Fibroblast of skin of back (primary cell): Measurements from ENCODE around the gene SPNS3.

ENCODE experiments used
- DNase-seq: peaks from one replicate; pipeline ENCODE4 v3.0.0-alpha.2; 2013

Gene SPNS3

DNA sequence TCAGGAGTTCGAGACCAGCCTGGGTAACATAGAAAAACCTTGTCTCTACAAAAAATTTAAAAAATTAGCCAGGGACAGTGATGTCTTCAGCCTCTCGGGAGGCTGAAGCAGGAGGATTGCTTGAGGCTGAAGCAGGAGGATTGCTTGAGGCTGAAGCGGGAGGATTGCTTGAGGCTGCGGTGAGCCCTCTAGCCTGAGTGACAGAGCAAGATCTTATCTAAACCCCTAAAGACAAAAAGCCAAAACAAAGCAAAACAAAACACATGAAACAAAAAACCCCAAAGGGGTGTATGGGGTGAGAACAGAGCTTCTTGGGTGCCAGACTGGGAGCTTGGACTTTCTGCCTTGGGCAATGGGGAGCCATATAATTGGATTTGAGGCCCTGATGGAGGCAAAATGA lies 2.6 kb downstream of the SPNS3 start:
- no peak for DNase-seq

DNA sequence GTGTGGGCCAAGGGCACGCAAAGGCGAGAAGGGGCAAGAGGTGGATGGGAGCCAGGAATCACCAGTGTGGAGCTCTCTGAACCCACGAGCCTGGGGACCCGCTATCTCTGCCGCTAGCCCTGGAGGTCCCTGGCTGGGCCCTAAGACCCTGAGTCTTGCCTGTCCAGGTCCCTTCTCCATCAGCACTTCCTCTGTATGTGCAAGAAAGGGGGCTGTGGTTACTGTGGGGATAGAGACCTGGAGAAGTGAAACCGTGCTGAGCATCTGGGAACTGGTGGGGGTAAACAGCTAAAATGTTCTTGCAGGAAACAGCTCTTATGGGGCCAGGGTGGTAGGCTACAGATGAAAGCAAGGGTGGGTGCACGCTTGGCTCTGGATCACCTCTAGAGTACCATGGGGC lies 3.1 kb downstream of the SPNS3 start:
- no peak for DNase-seq

DNA sequence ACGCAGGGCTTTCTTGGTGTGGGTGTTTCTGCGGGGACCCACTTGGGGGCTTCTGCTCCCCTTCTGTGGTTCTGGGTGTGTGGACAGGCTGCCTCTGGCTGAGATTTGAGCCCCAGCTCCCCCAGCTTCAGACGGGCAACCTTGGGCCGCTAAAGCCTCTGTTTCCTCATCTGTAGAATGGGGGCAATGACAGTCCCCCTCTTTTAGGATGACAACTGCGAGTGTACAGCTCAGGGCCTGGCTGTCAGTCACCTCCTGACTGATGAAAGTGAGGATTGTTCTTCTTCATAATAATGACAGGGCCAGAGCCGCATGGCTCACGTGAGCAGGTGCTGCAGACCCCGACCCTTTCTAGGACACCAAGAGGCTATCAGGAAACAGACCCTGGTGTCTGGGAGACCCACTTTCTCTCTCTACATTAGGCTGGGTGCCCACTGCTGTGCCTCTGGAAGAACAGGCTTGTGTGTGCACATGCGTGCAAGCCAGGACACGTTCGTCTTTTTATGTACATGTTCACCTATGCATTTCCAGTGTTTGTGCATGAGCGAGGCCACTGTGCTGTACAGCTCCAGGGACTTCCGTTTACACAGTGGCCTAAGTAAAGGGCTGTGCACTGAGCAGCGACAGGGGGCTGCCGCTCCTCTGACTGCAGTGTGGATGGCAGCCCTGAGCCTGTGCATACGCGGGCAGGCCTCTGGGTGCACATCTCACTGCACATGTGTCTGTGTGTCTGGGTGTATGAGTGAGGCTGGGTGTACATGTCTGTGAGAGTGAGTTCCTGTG lies 4.6 kb downstream of the SPNS3 start:
- DNase-seq = no peak

DNA sequence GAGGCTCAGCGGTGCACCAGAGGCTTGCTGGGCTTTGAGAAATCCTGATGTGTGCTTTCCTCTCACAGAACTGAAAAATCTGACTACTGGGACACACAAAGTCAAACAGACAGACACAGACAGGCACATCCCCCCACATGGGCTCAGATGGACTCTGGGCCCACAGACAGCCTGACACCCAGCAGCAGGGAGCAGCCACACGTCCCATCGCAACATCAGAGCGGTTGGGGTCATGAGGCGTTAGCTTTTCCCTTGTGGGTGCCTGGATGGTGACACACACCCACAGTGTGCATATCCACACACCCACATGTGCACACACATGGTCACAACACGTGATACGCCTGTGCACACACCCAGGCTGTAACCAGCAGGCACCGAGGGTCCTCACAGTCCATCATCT lies 6.3 kb downstream of the SPNS3 start:
- no peak for DNase-seq

DNA sequence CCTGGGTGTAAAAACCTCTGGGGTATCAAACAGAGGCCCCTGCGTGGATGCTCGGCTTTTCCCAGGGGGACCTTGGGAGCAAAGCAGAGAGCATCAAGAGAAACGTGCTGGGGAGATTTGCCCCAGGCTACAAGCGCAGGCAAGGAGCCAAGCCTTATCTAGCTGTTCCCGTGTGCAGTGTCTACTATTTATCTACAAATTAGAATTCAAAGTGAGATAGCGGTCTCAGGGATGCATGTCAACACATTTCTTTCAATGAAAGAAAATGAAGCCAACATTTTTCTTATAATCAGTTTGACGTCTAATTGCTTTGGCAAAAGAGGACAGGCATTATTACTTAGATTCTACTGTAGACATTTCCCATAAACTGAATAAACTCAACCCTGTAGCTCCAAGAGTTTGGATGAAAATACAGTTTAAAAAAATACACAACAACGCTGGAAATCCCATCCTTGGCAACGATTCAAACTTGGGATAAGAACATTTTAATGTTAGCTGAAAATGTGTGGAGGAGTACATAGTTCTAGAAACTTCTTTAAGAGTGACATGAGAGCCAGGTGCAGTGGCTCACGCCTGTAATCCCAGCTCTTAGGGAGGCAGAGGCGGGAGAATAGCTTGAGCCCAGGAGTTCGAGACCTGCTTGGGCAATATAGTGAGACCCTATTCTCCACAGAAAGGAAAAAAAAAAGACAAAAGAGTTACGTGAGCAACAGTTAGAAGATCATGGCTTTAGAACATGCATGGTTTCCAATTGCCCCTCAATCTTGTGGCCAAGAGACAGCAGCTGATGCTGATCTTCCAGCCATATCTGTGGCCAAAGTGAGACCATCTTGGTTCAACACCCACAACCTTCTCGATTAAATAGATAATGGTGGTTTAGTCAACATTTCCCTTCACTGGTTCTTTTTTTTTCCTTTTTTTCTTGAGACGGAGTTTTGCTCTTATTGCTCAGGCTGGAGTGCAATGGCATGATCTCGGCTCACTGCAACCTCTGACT lies 7.2 kb downstream of the SPNS3 start:
- DNase-seq = no peak

DNA sequence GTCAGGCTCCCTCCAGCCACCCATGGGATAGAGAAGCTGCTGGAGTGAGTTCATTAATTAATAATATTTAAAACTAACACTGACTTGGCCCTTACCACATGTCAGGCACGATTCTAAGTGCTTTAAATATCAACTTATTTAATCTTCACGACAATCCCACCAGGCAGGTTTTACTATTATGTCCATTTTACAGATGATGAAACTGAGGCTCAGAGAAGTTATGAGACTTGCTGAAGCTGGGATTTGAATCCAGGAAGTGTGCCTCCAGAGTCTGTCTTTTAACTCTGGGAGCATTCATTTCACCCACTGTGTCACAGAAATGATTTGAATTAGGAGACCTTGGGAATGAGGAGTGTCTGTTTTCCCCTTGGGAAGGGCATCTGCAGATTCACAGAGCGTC lies 8.8 kb downstream of the SPNS3 start:
- no peak for DNase-seq

DNA sequence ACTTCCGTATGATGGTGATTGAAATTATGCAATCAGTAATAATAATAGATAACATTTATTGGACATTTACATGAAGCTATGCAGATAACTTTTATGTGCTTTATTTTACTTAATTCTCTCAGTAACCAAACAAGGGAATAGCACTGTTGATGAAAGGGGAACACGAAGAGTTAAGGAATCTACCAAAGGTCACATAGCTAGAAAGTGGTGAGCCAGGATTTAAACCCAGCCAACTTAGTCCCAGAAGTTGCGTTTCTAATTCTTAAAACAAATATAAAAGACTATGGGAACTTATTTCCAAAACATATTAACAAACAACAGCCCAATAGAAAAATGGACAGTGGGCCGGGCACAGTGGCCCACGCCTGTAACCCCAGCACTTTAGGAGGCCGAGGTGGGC lies 9.7 kb downstream of the SPNS3 start:
- DNase-seq = no peak

DNA sequence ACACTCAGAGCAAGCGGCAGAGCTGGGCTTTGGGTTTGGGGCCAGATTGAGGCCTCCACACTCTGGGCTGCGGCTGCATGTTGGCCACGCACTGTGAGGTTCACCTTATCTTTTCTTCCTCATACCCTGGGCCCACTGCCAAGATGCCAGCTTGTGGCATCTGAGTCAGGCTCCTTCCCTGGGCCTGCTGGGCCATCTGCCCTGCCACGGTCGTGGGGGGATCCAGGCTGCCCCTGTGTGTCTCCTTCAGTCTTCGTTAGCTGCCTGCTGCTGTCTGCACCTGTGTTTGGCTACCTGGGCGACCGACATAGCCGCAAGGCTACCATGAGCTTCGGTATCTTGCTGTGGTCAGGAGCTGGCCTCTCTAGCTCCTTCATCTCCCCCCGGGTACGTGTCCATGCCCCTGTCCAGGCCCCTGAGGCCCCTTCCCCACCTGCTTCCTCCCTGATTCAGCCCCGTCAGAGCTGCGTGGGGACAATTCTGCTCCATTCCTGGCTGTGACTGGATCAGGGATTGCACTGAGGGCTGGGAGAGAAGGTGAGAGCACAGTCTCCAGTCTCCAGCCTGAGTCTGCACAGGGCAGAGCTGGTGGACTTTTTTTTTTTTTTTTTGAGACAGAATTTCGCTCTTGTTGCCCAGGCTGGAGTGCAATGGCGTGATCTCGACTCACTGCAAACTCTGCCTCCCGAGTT lies 11.2 kb downstream of the SPNS3 start:
- no peak for DNase-seq

DNA sequence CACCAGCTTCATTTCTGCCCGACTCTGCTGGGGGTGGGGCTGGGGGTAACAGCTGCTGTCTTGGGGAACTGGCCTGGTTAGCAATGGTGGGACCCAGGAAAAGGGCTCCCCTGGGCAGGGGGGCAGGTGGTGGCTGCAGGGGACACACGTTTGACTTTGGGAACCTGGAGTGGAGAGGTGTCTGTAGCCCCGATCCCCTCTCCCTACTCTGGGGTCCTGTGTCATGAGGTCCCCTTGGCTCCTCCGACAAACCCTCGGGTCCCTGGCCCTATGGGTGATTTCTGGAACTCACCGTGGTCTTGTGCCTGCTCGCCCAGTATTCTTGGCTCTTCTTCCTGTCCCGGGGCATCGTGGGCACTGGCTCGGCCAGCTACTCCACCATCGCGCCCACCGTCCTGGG lies 12.0 kb downstream of the SPNS3 start:
- DNase-seq = no peak

DNA sequence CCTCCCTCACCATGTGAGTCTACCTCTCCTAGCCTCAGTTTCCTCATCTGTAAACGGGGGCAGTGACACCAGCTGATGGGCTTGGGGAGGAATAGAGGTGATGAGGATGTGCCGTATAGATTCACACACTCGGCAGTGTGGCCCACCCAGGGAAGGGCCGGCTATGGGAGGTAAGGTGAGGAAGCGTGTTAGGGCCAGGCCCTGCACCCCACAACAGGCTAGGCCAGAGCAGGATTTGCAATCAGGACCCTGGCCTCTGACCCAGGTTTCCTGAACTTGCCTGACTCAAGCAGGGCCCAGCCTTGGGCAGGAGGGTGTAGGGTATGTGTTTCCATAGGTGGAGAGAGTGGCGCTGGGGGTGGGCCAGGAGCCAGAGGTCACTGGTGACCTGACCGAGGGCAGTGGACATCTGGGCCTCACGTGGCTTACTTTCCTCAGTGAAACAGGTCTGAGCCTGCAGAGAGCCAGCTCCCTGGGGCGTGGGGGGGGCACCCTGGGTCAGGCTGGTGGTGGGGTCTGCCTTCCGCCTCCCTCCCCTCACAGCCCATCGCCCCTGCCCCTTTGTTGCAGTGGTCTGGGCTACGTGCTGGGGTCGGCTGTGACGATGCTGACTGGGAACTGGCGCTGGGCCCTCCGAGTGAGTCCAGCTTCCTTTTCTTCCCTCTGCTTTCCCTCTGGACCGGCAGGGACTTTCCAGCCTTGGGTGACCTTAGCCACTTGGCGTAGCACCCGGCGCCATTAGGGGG lies 12.8 kb downstream of the SPNS3 start:
- no peak for DNase-seq

DNA sequence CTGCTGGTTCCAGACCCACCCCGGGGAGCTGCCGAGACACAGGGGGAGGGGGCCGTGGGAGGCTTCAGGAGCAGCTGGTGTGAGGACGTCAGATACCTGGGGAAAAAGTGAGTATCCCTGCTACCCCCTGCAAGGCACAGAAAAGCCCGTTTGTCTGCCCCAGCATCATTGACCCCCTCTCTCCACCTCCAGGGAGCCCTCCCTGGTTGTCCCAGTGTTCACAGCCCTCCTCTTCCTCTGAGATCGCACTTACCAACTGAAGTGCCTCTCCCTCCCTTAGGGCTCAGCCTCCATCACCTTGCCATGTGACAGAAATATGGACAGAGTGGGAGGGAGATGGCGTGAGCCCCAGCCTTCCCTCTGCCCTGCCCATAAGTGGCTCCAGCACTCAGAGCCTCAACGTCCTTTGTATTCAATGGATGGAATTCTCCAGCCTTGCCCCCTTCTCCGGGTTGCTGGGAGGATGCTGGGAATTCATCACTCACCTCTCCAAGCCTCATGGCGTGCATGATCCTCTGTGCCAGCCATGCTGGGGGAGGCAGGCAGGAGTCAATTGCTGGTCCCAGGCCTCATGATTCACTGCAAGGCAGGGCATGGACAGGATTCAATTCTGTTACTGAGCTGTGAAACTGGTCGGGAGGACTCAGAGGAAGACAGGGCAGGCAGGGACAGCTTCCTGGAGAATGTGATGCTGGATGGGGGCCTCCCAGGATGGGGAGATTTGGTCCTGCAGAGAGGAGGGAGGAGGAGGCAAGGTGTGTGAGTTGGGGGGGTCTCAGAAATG lies 14.6 kb downstream of the SPNS3 start:
- DNase-seq = no peak

DNA sequence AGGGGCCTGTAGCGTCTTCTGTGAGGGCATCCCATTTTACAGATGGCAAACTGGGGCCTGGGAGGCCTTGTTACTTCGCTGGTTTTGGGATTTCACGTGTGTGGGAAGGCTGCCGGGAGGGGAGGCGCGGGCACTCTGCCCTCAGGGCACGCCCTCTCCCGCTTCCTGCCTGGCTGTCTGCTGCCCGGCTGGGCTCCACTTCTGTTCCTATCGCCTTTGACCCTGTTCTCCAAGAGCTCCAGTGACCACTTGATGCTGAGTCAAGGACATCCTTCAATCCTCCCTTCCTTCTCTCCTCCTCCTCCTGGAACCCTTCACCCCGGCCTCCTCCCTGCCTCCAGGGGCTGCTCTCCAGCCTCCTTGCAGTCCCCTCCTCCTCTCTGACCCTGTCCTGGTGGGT lies 16.0 kb downstream of the SPNS3 start:
- no peak for DNase-seq

DNA sequence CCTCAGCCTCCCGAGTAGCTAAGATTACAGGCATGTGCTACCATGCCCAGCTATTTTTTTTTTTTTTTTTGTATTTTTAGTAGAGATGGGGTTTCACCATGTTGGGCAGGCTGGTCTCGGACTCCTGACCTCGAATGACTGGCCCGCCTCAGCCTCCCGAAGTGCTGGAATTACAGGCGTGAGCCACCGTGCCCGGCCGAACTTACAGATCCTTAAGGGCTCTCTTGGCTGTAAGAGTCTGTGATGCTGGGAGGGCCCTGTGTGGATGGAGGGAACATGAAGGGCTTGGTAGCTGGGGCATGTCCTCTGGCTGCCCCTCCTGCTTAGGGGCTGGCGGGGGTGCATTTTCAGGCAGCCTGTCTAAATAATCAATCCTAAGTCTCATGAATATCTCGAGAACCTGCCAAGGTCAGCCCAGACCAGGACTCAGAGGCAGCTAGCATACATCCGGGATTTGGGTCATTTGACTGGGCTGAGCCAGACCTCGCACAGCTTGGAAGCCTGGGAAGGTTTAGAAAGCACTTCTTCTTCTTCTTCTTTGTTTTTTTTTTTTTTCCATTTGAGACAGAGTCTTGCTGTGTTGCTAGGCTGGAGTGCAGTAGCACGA lies 17.1 kb downstream of the SPNS3 start:
- DNase-seq = no peak

DNA sequence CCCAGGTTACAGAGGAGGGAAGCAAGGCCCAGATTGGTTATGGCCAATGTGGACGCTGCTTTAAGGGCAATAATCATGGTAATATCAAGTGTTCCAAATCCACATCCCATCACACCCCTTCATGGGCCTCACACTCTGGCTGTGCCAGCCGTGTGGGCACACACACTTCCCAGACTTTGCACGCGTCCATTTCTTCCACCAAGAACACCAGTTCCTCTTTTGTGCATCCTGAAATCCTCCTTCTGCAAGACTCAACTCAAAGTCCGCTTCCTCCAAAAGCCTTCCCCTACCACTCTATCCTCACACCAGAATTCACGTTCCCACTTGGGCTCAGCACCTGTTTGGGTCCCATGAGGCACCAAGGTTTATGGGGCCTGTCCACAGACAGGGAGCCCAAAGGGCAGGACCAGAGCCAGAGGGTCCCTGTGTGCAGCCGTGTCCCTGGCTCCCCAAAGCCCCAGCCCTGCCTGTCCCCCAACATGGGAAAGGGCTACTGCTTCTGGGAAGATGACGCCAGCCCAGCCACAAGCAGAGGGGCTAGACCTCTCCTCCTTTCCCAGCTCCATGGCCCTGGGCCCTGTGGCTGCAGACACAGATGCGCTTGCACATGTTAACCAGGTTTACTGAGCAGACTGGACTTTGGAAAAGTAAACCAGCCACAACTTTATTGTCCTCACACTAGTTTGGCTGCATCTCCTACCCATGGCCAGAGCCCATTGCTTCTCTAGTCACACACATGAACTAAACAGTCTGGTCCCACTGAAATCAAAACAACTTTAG lies 20.3 kb downstream of the SPNS3 start:
- DNase-seq = no peak

DNA sequence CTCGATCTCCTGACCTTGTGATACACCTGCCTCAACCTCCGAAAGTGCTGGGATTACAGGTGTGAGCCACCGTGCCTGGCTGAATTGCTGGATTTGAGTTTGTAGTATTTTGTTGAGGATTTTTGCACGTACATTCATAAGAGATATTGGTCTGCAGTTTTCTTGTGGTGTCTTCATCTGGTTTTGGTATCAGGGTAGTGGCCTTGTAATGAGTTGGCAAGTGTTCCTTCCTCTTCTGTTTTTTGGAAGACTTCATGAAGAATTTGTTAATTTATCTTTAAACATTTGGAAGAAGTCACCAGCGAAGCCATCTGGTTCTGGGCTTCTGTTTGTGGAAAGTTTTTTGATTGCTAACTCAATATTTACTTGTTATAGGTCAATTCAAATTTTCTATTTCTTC lies 26.9 kb downstream of the SPNS3 start:
- no peak for DNase-seq

DNA sequence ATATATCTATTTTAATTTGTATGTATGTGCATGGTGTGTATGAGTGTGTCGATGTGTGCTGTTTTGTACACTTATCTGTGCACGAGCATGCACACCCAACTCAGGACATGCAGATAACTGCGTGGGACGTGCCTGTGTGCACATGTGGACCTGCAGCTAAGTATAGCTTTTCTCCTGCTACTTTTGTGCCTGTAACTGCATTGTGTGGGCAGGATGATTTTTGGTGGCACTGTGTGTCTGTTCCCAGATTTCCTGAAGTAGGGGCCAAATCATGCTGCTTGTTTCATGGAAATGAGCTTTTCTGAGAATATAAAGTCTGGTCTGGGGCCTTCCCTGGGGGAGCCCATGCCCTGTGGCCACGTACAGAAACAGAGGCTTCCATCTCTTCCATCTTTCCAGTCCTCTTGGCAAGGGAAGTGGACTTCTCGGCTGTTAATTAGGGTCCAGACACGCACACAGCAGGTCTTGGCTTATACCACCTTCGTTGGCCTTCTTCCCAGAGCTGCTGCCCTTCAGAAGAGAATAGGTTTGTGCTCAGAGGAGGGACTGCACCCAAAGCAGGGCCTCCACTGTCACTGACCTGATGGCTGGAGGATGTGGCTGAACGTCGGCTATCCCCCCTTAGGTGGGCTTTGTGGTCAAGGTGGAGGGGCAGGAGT lies 30.2 kb downstream of the SPNS3 start:
- DNase-seq = no peak

DNA sequence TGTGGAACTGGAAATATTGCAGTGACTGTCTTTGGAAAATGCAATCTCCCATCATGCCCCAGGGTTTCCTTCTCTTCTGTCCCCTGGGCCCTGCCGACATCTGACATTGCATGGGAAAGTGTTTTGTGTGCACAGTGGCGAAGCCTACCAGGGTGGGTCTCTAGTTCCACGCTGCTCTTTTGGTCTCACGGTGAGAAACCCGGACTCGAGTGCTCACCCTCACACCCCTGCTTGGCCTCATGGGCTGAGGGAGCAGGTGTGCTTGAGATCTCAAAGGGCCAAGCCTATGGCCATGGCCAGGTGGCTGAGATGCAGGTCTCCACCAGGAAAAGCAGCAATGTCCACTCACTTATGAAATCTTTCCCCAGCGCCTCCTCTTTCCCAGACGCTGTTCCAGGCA lies 32.0 kb downstream of the SPNS3 start:
- no peak for DNase-seq

DNA sequence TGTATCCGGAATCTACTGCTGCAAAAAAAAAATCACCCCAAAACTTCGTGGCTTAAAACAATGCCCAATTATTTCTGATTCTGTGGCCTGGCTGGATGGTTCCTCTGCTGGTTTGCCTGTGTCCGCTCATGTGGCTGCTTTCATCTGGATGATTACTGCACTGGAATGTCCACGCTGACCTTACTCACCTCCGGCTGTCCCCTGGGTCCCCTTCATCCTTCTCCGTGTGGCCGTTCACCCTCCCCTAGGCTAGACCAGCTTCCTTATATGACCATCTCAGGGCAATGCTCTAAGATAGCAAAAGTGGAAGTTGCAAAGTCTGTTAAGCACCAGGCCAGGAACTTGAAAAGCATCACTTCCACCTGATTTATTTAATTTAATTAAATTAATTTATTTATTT lies 33.5 kb downstream of the SPNS3 start:
- no peak for DNase-seq

DNA sequence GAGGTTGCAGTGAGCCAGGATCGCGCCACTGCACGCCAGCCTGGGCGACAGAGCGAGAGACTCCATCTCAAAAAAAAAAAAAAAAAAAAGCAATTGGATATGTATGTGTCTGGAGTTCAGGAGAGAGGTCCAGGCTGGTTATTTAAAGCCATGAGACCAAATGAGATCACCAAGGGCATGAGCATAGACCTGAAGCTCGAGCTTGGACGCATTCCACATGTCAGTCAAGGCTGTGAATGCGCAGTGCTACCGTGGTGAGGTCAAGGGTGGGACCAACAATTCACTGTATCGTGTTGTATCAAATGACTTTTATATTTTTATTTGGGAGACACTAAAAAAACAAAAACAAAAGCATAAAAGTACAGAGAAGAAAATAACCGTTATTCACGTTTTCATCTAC lies 35.8 kb downstream of the SPNS3 start:
- DNase-seq = no peak

DNA sequence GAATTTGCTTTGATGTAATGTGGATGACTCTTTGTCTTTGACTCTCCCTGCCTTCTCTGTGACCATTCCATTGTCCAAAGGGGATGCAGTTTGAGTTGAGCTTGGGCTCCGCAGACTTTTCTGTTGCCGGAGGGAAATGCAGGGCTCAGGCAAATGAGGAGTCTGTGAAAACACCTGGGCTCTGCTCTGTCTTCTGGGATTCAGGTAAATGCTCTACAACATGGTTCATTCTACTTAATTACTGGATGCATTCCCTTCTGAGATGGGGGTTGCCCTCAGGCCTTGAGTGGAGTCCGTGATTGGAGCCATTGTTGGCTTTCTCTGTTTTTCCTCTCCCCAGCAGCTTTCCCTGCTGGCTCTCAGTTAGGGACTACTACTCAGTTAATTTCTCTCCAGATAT lies 38.5 kb downstream of the SPNS3 start:
- no peak for DNase-seq
